PC-9 (cell line): Measurements from ENCODE around the gene RAET1G. TPM values are rescaled to one million over a fixed set of nuclear protein-coding genes. Genes with fewer than 3 reads are reported as not detected.

ENCODE experiments used
- BruUV-seq: library from RNA; stranded (reverse); fragments of 400-500 nt; replicated peaks from 2 replicates; lab custom pipeline; 2021; lab: Mats Ljungman, UMichigan
- CTCF ChIA-PET: fragments of 300-600 bp; sonication (Branson Sonifier 250); formaldehyde crosslinking; loops from one replicate; lab custom pipeline; 2022; ENCODE audit warnings: antibody characterized with exemption; lab: Charles Lee
- POLR2A ChIA-PET: fragments of 300-600 bp; sonication (Branson Sonifier 250); formaldehyde crosslinking; loops from one replicate; lab custom pipeline; 2022; ENCODE audit warnings: antibody characterized with exemption; ENCODE audit not compliant: unreplicated experiment; lab: Charles Lee
- DNase-seq, 2 experiments: peaks; one replicate each; pipeline versions ENCODE4 v3.0.0 to v3.0.0-alpha.2; 2015 to 2022; ENCODE audit warnings: mixed read lengths in 1 of 2
- H2AFZ ChIP-seq: fragments of 200-600 bp; sonication (generic); 2 replicates; pipeline ENCODE4 v1.8.1; 2017; ENCODE audit warnings: antibody characterized with exemption
- H3F3A ChIP-seq: fragments of 200-600 bp; sonication (generic); 2 replicates; pipeline ENCODE4 v1.8.1; 2017; ENCODE audit warnings: antibody characterized with exemption, mild to moderate bottlenecking, low read depth; ENCODE audit not compliant: insufficient read depth
- H3K27ac ChIP-seq: fragments of 200-600 bp; sonication (generic); 2 replicates; pipeline ENCODE4 v1.6.1; 2016; ENCODE audit warnings: mixed run types
- H3K27me3 ChIP-seq: fragments of 200-600 bp; sonication (generic); 2 replicates; pipeline ENCODE4 v1.6.1; 2016; ENCODE audit warnings: low read depth, mixed run types; ENCODE audit not compliant: insufficient read depth
- H3K36me3 ChIP-seq: fragments of 200-600 bp; sonication (generic); 2 replicates; pipeline ENCODE4 v1.6.1; 2016; ENCODE audit warnings: low read depth, mixed run types
- H3K4me1 ChIP-seq: fragments of 200-600 bp; sonication (generic); replicated peaks from 2 replicates; pipeline ENCODE4 v1.6.1; 2016; ENCODE audit warnings: mixed run types; ENCODE audit not compliant: insufficient read depth
- H3K4me2 ChIP-seq: fragments of 200-600 bp; sonication (generic); 2 replicates; pipeline ENCODE4 v1.6.1; 2017; ENCODE audit warnings: mixed run types
- H3K4me3 ChIP-seq: fragments of 200-600 bp; sonication (generic); 2 replicates; pipeline ENCODE4 v1.6.1; 2016; ENCODE audit warnings: mixed run types
- H3K79me2 ChIP-seq: fragments of 200-600 bp; sonication (generic); 2 replicates; pipeline ENCODE4 v1.6.1; 2017; ENCODE audit warnings: low read depth, mixed run types
- H3K9me2 ChIP-seq: fragments of 200-600 bp; sonication (generic); 2 replicates; pipeline ENCODE4 v1.8.1; 2017; ENCODE audit warnings: mild to moderate bottlenecking; ENCODE audit not compliant: insufficient read depth
- H3K9me3 ChIP-seq: fragments of 200-600 bp; sonication (generic); 2 replicates; pipeline ENCODE4 v1.8.1; 2016; ENCODE audit warnings: low read depth; ENCODE audit not compliant: insufficient read depth
- H4K20me1 ChIP-seq: fragments of 200-600 bp; sonication (generic); 2 replicates; pipeline ENCODE4 v1.8.1; 2017; ENCODE audit not compliant: insufficient read depth
- EZH2 ChIP-seq: fragments of 200-600 bp; sonication (generic); IDR thresholded peaks from 2 replicates; pipeline ENCODE4 v1.8.0; 2017; ENCODE audit warnings: antibody characterized with exemption, low read depth
- intact Hi-C: fragments of 100-400 bp; cut with micrococcal nuclease; formaldehyde crosslinking; loops from one replicate; pipeline ENCODE4 v1.10.0; 2022; ENCODE audit not compliant: unreplicated experiment
- total RNA-seq: library from RNA; stranded (reverse); gene quantifications from 2 replicates; pipeline ENCODE4 v1.2.3, GENCODE V29; 2021
- TF ChIP-seq, protein P1 (sequence below): fragments of 200-600 bp; sonication (generic); conservative IDR thresholded peaks from 2 replicates; pipeline ENCODE4 v1.6.1; 2017; ENCODE audit warnings: mixed run types, antibody characterized with exemption, mild to moderate bottlenecking, moderate library complexity

The RAET1G gene
- total RNA-seq, 1 experiment from 2014 or later = not detected

GRCh38 chr6:149935668-149936067, 12.7 kb upstream of the RAET1G start:
- Histone ChIP-seq H3K79me2 (no peaks in the 10 kb centered on the region), H3K4me2 (no peak overlapping the region), H3K9me3 (no peaks in the 10 kb centered on the region), H3K9me2 (no peaks in the 10 kb centered on the region), H3K27ac (no peak overlapping the region), H3K4me3 (no peak overlapping the region), H2AFZ (no peak overlapping the region), H3K27me3 (no peaks in the 10 kb centered on the region), H3K36me3 (no peaks in the 10 kb centered on the region), H3F3A (no peaks in the 10 kb centered on the region; the same call in 1 of the 2 replicates), H4K20me1 (no peaks in the 10 kb centered on the region), H3K4me1 (peaks cover 24% of the 10 kb centered on the region)
- ChIA-PET CTCF (interaction anchor here (0.5 kb wide), 1 partner anchor 107 kb away, joined by 3 read pairs; no protein-coding TSS in a partner anchor), POLR2A (no interaction called here)
- BruUV-seq = no TSS peak
- TF ChIP-seq, protein P1, sequence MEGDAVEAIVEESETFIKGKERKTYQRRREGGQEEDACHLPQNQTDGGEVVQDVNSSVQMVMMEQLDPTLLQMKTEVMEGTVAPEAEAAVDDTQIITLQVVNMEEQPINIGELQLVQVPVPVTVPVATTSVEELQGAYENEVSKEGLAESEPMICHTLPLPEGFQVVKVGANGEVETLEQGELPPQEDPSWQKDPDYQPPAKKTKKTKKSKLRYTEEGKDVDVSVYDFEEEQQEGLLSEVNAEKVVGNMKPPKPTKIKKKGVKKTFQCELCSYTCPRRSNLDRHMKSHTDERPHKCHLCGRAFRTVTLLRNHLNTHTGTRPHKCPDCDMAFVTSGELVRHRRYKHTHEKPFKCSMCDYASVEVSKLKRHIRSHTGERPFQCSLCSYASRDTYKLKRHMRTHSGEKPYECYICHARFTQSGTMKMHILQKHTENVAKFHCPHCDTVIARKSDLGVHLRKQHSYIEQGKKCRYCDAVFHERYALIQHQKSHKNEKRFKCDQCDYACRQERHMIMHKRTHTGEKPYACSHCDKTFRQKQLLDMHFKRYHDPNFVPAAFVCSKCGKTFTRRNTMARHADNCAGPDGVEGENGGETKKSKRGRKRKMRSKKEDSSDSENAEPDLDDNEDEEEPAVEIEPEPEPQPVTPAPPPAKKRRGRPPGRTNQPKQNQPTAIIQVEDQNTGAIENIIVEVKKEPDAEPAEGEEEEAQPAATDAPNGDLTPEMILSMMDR = no peak
- TF ChIP-seq EZH2 = no peak
- no peak for DNase-seq
- intact Hi-C loops = loop anchor here (2.0 to 10.0 kb wide), 4 partner anchors 69 to 1399 kb away; no protein-coding TSS in a partner anchor

DNA sequence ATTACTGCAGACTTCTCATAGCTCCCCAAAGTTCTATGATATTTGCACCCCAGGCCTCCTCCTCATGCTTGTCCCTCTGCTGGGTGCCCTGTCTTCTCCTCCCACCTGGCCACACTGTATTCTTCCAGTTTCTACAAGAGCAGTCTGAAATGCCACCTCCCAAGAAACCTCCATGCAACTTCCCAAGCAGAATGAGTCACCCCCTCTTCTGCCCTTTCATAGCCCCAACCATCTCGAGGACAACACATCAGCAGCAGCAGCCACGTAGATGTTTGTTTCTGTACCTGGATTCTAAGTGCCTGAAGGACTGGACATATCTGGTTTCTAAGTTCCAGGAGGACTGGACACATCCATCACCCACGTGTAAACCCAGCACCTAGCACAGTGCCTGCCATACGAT, 12.3 kb upstream of the RAET1G start:
- H3K79me2 ChIP-seq = no peaks in the 10 kb centered on the region
- BruUV-seq = no TSS peak
- H2AFZ ChIP-seq = no peak overlapping the region
- H3K9me2 ChIP-seq = no peaks in the 10 kb centered on the region
- no peaks in the 10 kb centered on the region for H3K27me3 ChIP-seq
- no peak for DNase-seq
- no peaks in the 10 kb centered on the region; the same call in 1 of the 2 replicates for H3F3A ChIP-seq
- no peaks in the 10 kb centered on the region for H3K36me3 ChIP-seq
- TF ChIP-seq, protein P1 = no peak
- TF ChIP-seq EZH2 = no peak
- ChIA-PET POLR2A (no interaction called here), CTCF (no interaction called here)
- intact Hi-C loops = loop anchor here (2.0 to 10.0 kb wide), 4 partner anchors 70 to 1400 kb away; no protein-coding TSS in a partner anchor
- H3K4me1 ChIP-seq = peaks cover 24% of the 10 kb centered on the region
- H3K9me3 ChIP-seq = no peaks in the 10 kb centered on the region
- no peak overlapping the region for H3K27ac ChIP-seq
- no peak overlapping the region for H3K4me3 ChIP-seq
- no peak overlapping the region for H3K4me2 ChIP-seq
- H4K20me1 ChIP-seq = no peaks in the 10 kb centered on the region

GRCh38 chr6:149934249-149935156, 11.6 kb upstream of the RAET1G start:
- Histone ChIP-seq H3K36me3 (no peaks in the 10 kb centered on the region), H3K4me2 (no peak overlapping the region)
- CTCF ChIA-PET = no interaction called here

More at GRCh38 chr6:149934249-149935156, 11.6 kb upstream of the RAET1G start:
- H3F3A ChIP-seq = no peaks in the 10 kb centered on the region; the same call in 1 of the 2 replicates
- TF ChIP-seq, protein P1 = peak; percentile 92
- no peak for TF ChIP-seq EZH2
- no peaks in the 10 kb centered on the region for H3K9me3 ChIP-seq
- BruUV-seq = no TSS peak
- peak; percentile 29 to 50 for DNase-seq
- no peaks in the 10 kb centered on the region for H3K27me3 ChIP-seq
- no peak overlapping the region for H3K4me3 ChIP-seq
- H3K4me1 ChIP-seq = peaks cover 24% of the 10 kb centered on the region
- no peaks in the 10 kb centered on the region for H3K9me2 ChIP-seq
- H3K79me2 ChIP-seq = no peaks in the 10 kb centered on the region
- H4K20me1 ChIP-seq = no peaks in the 10 kb centered on the region
- no peak overlapping the region for H3K27ac ChIP-seq
- intact Hi-C loops = loop anchor here (1.0 to 10.0 kb wide), 7 partner anchors 70 to 1400 kb away; no protein-coding TSS in a partner anchor
- POLR2A ChIA-PET = no interaction called here
- H2AFZ ChIP-seq = no peak overlapping the region
